PC-3 (cell line): ENCODE measurements around the gene OR8U1.

Experiments used
- CTCF ChIP-seq: fragments of 300-600 bp; sonication (generic); conservative IDR thresholded peaks from 2 replicates; pipeline ENCODE4 v1.5.1; 2017; ENCODE audit warnings: antibody characterized with exemption, low read depth, mild to moderate bottlenecking, low read length
- EZH2 ChIP-seq: fragments of 300-600 bp; sonication (generic); IDR thresholded peaks from one replicate; pipeline ENCODE4 v1.6.1; 2017; ENCODE audit warnings: antibody characterized with exemption, mild to moderate bottlenecking, low read length; ENCODE audit not compliant: unreplicated experiment
- EZH2phosphoT487 ChIP-seq: fragments of 300-600 bp; sonication (generic); IDR thresholded peaks from 2 replicates; pipeline ENCODE4 v1.6.1; 2018; ENCODE audit warnings: mild to moderate bottlenecking, antibody characterized with exemption, low read length, borderline replicate concordance

DNA sequence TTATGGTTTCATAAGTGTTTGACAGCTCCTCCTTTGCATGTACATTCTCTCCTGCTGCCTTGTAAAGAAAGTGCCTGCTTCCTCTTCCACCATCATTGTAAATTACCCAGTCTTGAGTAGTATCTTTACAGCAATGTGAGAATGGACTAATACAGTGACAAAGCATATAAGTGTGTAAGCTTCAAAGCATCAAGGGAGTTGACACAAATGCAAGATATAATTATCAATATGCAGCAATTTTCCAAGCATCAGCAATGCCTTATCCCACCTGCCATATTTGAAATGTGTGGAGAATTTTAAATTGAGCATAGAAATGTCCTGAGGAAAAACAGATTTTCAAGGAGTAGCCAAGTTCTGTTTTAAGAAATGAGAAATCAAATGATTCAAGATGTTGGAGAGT, 35.4 kb downstream of the OR8U1 start:
- TF ChIP-seq EZH2phosphoT487 (no peak), CTCF (no peak), EZH2 (no peak)
